ENCODE data around the gene RPS25. TPM values are rescaled to one million over a fixed set of nuclear protein-coding genes. Genes with fewer than 3 reads are reported as not detected.
"Not testable (repeated sequence)": the region's sequence is repeated elsewhere in the genome, so short reads cannot be mapped to it uniquely, and the experiment has no call there.

The RPS25 gene
- total RNA-seq, 2 donors from 2014 or later, result 710 to 758 TPM

- Histone ChIP-seq H3K9me3 (no peaks in the 10 kb centered on the region), H3K4me1 (no peaks in the 10 kb centered on the region), H3K27me3 (no peaks in the 10 kb centered on the region), H3K4me3 (no peak overlapping the region), H3K27ac (no peak overlapping the region), H3K36me3 (no peaks in the 10 kb centered on the region), H3K9ac (ENCODE audit: low read depth in 2 of 2, low read length in 2 of 2) (no peak overlapping the region)
- intact Hi-C loops (cut with DNase I), result no loop called here
- DNase-seq, result no peak
- no peak for TF ChIP-seq CTCF (IDR thresholded peaks at IDR 0.05)
Measured at GRCh38 chr11:118979434-118979833, 38.7 kb downstream of the RPS25 start.

- H3K36me3 ChIP-seq, result no peaks in the 10 kb centered on the region
- H3K27ac ChIP-seq, result no peak overlapping the region
- H3K9ac ChIP-seq (ENCODE audit: low read depth in 2 of 2, low read length in 2 of 2), result no peak overlapping the region
- DNase-seq, result no peak
- no peak overlapping the region for H3K4me3 ChIP-seq
- no peaks in the 10 kb centered on the region for H3K9me3 ChIP-seq
- no peak for TF ChIP-seq CTCF (IDR thresholded peaks at IDR 0.05)
- intact Hi-C loops (cut with DNase I), result no loop called here
- no peaks in the 10 kb centered on the region for H3K4me1 ChIP-seq
- H3K27me3 ChIP-seq, result no peaks in the 10 kb centered on the region
Measured at GRCh38 chr11:118975771-118976709, 42.1 kb downstream of the RPS25 start.

GRCh38 chr11:118973985-118974384 lies 44.2 kb downstream of the RPS25 start:
- H3K27ac ChIP-seq, result no peak overlapping the region
- H3K4me3 ChIP-seq, result no peak overlapping the region
- intact Hi-C loops (cut with DNase I), result no loop called here
- H3K27me3 ChIP-seq, result no peaks in the 10 kb centered on the region
- no peaks in the 10 kb centered on the region for H3K9me3 ChIP-seq
- H3K36me3 ChIP-seq, result no peaks in the 10 kb centered on the region
- H3K9ac ChIP-seq (ENCODE audit: low read depth in 2 of 2, low read length in 2 of 2), result no peak overlapping the region
- no peaks in the 10 kb centered on the region for H3K4me1 ChIP-seq
- TF ChIP-seq CTCF (IDR thresholded peaks at IDR 0.05), result no peak
- no peak for DNase-seq

- H3K36me3 ChIP-seq, result no peaks in the 10 kb centered on the region
- no peak for TF ChIP-seq CTCF (IDR thresholded peaks at IDR 0.05)
- no peak within 1 kb of the TSS for H3K4me3 ChIP-seq
- DNase-seq, result no peak
- intact Hi-C loops (cut with DNase I), result no loop called here
- no peaks in the 10 kb centered on the region for H3K27me3 ChIP-seq
- H3K9ac ChIP-seq (ENCODE audit: low read depth in 2 of 2, low read length in 2 of 2), result no peak within 1 kb of the TSS
- no peak within 1 kb of the TSS for H3K27ac ChIP-seq
- H3K4me1 ChIP-seq, result no peaks in the 10 kb centered on the region
- H3K9me3 ChIP-seq, result no peaks in the 10 kb centered on the region
Measured at GRCh38 chr11:118971646-118972045, 46.5 kb downstream of the RPS25 start, which contains the start of gene FOXR1. Gene FOXR1, plus strand, starts transcription at chr11:118971761. Its CDS starts 171 bp downstream, at chr11:118971932.

GRCh38 chr11:118969508-118969907 lies 48.6 kb downstream of the RPS25 start:
- intact Hi-C loops (cut with DNase I); H3K4me3 ChIP-seq; H3K9ac ChIP-seq (ENCODE audit: low read depth in 2 of 2, low read length in 2 of 2); H3K4me1 ChIP-seq; DNase-seq; H3K27me3 ChIP-seq; H3K36me3 ChIP-seq; H3K27ac ChIP-seq; H3K9me3 ChIP-seq: not testable (repeated sequence)

Small RNAs within 50 kb of the gene (microRNA-seq; reads per million reads assigned to microRNA genes)
- not detected for gene MIR3656

Other genes starting within 250 kb of the RPS25 start
- gene DDX6, start 227.2 kb downstream of the RPS25 start, total RNA-seq, result 100 to 1,000 TPM in 1 of 2 donors, 10 to 100 TPM in 1; 79.0 to 108 TPM
- under 1 TPM; 0.05 to 0.19 TPM for gene CXCR5, start 134.5 kb downstream of the RPS25 start, total RNA-seq
- gene BCL9L, start 92.4 kb downstream of the RPS25 start, total RNA-seq, result 10 to 100 TPM; 31.4 to 37.4 TPM
- not detected for gene UPK2, start 62.0 kb downstream of the RPS25 start, total RNA-seq
- gene FOXR1, start 46.6 kb downstream of the RPS25 start, total RNA-seq, result not detected
- gene CENATAC, start 20.2 kb downstream of the RPS25 start, total RNA-seq, result 10 to 100 TPM; 11.9 to 19.0 TPM
- 10 to 100 TPM; 72.6 to 73.2 TPM for gene TRAPPC4, start 423 bp upstream of the RPS25 start, total RNA-seq
- 10 to 100 TPM; 48.9 to 56.4 TPM for gene SLC37A4, start 12.5 kb upstream of the RPS25 start, total RNA-seq
- gene HYOU1, start 38.9 kb upstream of the RPS25 start, total RNA-seq, result 100 to 1,000 TPM; 120 to 273 TPM
- 10 to 100 TPM; 23.0 to 24.1 TPM for gene VPS11, start 49.5 kb upstream of the RPS25 start, total RNA-seq
- gene HMBS, start 66.5 kb upstream of the RPS25 start, total RNA-seq, result 10 to 100 TPM; 18.7 to 50.5 TPM
- gene DPAGT1, start 83.5 kb upstream of the RPS25 start, total RNA-seq, result 100 to 1,000 TPM in 1 of 2 donors, 10 to 100 TPM in 1; 39.4 to 104 TPM
- 10 to 100 TPM; 20.6 to 27.9 TPM for gene C2CD2L, start 89.0 kb upstream of the RPS25 start, total RNA-seq
- gene HINFP, start 103.2 kb upstream of the RPS25 start, total RNA-seq, result 10 to 100 TPM; 31.9 to 33.3 TPM
- gene ABCG4, start 130.7 kb upstream of the RPS25 start, total RNA-seq, result under 1 TPM; 0.05 to 0.22 TPM
- gene NLRX1, start 150.4 kb upstream of the RPS25 start, total RNA-seq, result 10 to 100 TPM; 16.5 to 17.1 TPM
- 10 to 100 TPM; 52.3 to 72.7 TPM for gene NHERF4, start 167.1 kb upstream of the RPS25 start, total RNA-seq
- gene CBL, start 188.0 kb upstream of the RPS25 start, total RNA-seq, result 10 to 100 TPM; 10.8 to 16.4 TPM

Measured in colonic mucosa (tissue), 4 donors.